ENCODE data around the gene SRSF2. TPM values are rescaled to one million over a fixed set of nuclear protein-coding genes. Genes with fewer than 3 reads are reported as not detected.
"Not testable (repeated sequence)": the region's sequence is repeated elsewhere in the genome, so short reads cannot be mapped to it uniquely, and the experiment has no call there.

Gene SRSF2
- total and polyA plus RNA-seq, 2 experiments from 2014 or later = 123 to 165 TPM

DNA sequence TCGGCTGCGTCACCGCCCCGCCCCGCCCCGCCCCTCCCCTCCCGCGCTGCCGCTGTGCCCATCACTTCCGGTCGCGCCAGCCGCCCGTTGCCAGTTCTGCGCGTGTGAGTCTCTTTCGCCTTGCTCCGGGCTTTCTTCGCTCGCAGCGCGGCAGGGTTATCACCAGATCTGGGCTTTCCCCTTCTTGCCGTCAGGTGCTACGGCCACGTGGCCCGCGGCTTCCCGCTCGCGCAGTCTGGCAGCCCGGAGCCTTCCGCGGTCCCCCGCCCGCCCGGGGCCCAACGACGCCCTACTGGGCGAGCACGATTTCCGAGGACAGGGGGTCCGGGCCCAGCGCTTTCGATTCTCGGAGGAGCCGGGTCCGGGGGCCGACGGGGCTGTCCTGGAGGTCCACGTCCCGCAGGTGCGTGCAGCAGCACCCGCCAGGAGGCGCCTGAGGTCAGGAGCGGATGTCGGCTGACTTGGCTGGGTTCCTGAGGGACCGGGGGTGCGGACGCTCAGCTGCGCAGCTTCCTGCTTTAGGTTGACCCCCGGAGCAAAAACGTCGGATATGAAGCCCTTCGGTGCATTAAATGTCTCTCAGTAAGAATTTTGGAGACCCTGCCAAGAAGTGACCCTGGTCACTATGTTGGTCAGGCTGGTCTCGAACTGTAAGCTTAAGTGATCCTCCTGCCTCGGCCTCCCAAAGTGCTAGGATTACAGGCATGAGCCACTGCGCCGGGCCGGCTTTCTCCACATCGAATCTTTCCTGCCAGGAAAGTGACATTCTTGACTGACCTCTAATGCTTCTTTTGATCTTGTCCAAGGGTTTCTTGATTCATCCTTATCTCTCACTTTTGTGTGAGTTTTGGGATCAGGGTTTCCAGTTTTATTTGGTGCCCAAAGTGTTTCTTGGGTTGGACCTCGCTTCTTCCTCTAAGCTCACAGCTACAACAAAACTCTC is 10.1 kb downstream of the SRSF2 start, which contains the start of gene METTL23:
Gene METTL23 (plus strand): TSS at position 64 of the 943 bp plus-strand sequence. CDS start 2,872 bp downstream, outside the sequence.
- H3K9me3 ChIP-seq (ENCODE audit: low read depth) = no peaks in the 10 kb centered on the region
- H3K27ac ChIP-seq = peak within 1 kb of the TSS; percentile 98
- peak; percentile 88 for DNase-seq
- in situ Hi-C loops (cut with MboI) = no loop called here
- TF ChIP-seq EZH2 (IDR thresholded peaks at IDR 0.05; ENCODE audit: insufficient read depth, poor library complexity, severe bottlenecking) (no peak), EZH2phosphoT487 (IDR thresholded peaks at IDR 0.05; ENCODE audit: insufficient read depth, low read depth) (no peak)
- H3K9ac ChIP-seq = peak within 1 kb of the TSS; percentile 99
- peak within 1 kb of the TSS; percentile 95 for H3K4me2 ChIP-seq (ENCODE audit: unreplicated experiment)
- H3K9me2 ChIP-seq (ENCODE audit: insufficient read depth) = no peaks in the 10 kb centered on the region
- H3K4me3 ChIP-seq = peak within 1 kb of the TSS; percentile 91
- H3K27me3 ChIP-seq (replicated peaks; ENCODE audit: insufficient read depth) = no peaks in the 10 kb centered on the region
- H3K4me1 ChIP-seq (ENCODE audit: insufficient read depth) = peaks cover 20% of the 10 kb centered on the region
- no peaks in the 10 kb centered on the region for H4K20me1 ChIP-seq (ENCODE audit: insufficient read depth)
- peaks cover 93% of the 10 kb centered on the region for H3K79me2 ChIP-seq (ENCODE audit: insufficient read depth)
- 2 to 3% methylated on average over 41 to 69 of the region's 71 CpGs for WGBS, 2 experiments (ENCODE audit: low coverage in 1 of 2, low lambda C conversion rate in 2 of 2, missing lambda C conversion rate in 2 of 2)
- H3K36me3 ChIP-seq (ENCODE audit: low read depth) = peaks cover 30% of the 10 kb centered on the region
- H2AFZ ChIP-seq = peak within 1 kb of the TSS; percentile 37
- peaks cover 49% of the 10 kb centered on the region for H3F3A ChIP-seq (ENCODE audit: insufficient read depth)

DNA sequence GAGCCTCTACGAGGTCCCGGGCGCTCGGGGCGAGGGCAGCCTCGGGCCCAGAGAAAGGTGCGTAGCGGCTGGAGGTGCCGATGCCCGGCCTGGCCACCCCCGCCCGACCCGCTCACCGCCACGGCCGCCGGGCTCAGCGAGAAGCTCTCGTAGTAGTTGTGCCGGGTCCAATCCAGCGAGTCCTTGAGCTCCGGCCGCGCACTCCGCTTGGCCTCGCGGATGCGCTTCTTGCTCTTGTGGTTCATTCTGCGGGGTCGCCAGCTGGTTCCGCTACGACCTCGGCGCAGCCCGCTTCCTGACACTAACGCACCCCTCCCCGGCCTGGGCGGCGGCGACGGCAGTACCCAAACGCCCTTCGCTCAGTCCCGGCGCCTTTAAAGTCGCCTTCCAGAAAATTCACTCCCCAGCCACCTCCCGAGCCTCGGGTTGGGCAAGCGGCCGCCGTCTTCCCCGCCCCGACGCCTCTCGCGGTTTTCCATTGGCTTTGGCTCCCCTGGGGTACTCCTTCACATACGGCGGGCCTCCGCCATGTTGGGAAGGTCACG is 10.8 kb downstream of the SRSF2 start, which contains the start of gene JMJD6:
Gene JMJD6 (minus strand): TSS at position 376 of the 545 bp plus-strand sequence. CDS start 131 bp downstream, at position 245.
- peaks cover 20% of the 10 kb centered on the region for H3K4me1 ChIP-seq (ENCODE audit: insufficient read depth)
- H3K27me3 ChIP-seq (replicated peaks; ENCODE audit: insufficient read depth) = no peaks in the 10 kb centered on the region
- peak within 1 kb of the TSS; percentile 99 for H3K9ac ChIP-seq
- H3K4me3 ChIP-seq = peak within 1 kb of the TSS; percentile 91
- peak; percentile 98 for DNase-seq
- peak within 1 kb of the TSS; percentile 37 for H2AFZ ChIP-seq
- in situ Hi-C loops (cut with MboI) = no loop called here
- H3F3A ChIP-seq (ENCODE audit: insufficient read depth) = peaks cover 49% of the 10 kb centered on the region
- WGBS, 2 experiments (ENCODE audit: low coverage in 1 of 2, low lambda C conversion rate in 2 of 2, missing lambda C conversion rate in 2 of 2) = 1% methylated on average over 46 to 48 of the region's 60 CpGs
- H4K20me1 ChIP-seq (ENCODE audit: insufficient read depth) = no peaks in the 10 kb centered on the region
- H3K9me2 ChIP-seq (ENCODE audit: insufficient read depth) = no peaks in the 10 kb centered on the region
- H3K27ac ChIP-seq = peak within 1 kb of the TSS; percentile 98
- peak within 1 kb of the TSS; percentile 95 for H3K4me2 ChIP-seq (ENCODE audit: unreplicated experiment)
- no peak for TF ChIP-seq EZH2 (IDR thresholded peaks at IDR 0.05; ENCODE audit: insufficient read depth, poor library complexity, severe bottlenecking)
- no peak for TF ChIP-seq EZH2phosphoT487 (IDR thresholded peaks at IDR 0.05; ENCODE audit: insufficient read depth, low read depth)
- peaks cover 38% of the 10 kb centered on the region for H3K36me3 ChIP-seq (ENCODE audit: low read depth)
- H3K79me2 ChIP-seq (ENCODE audit: insufficient read depth) = peaks cover 93% of the 10 kb centered on the region
- H3K9me3 ChIP-seq (ENCODE audit: low read depth) = no peaks in the 10 kb centered on the region

DNA sequence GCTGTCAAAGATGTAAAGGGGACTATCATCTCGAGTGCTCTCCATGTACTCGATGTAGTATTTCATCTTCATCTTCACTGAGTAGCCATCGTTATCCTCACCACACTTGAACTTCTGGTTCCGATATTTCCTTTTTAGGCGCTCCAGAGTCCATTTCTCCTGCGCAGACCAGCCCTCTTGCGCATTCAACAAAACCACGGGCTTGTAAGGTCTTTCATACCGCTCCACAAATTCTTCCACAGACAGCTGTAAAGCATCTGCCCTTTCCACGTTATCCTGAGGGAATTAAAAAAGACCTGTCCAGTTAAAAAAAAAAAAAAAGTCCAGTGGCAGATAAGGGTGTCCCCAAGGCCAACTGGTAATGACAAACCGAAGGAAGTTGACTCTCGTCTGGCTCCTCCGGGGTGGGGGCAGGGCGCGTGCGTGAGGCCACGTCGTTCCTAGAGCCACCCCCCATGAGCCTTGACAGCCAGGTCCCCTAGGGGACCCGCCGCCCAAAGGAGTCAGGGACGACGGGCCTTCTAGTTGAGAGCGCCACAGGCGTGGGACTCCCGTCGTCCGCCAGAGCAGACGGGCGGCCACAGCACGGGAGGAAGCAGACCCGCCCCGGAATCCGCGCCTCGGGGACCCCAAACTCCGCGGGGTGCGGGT is 11.4 kb downstream of the SRSF2 start:
- Histone ChIP-seq H3K9ac (peak overlapping the region; percentile 99), H4K20me1 (ENCODE audit: insufficient read depth) (no peaks in the 10 kb centered on the region), H3K27ac (peak overlapping the region; percentile 98), H3K27me3 (replicated peaks; ENCODE audit: insufficient read depth) (no peaks in the 10 kb centered on the region), H3K9me3 (ENCODE audit: low read depth) (no peaks in the 10 kb centered on the region), H3K36me3 (ENCODE audit: low read depth) (peaks cover 44% of the 10 kb centered on the region), H3K4me2 (ENCODE audit: unreplicated experiment) (peak overlapping the region; percentile 83), H3F3A (ENCODE audit: insufficient read depth) (peaks cover 48% of the 10 kb centered on the region), H3K79me2 (ENCODE audit: insufficient read depth) (peaks cover 93% of the 10 kb centered on the region), H2AFZ (0 out of 2 replicates have a peak overlapping the region, but pooled peaks have one; percentile 25), H3K4me1 (ENCODE audit: insufficient read depth) (peaks cover 20% of the 10 kb centered on the region), H3K4me3 (peak overlapping the region; percentile 91), H3K9me2 (ENCODE audit: insufficient read depth) (no peaks in the 10 kb centered on the region)
- in situ Hi-C loops (cut with MboI) = no loop called here
- WGBS, 2 experiments (ENCODE audit: low coverage in 1 of 2, low lambda C conversion rate in 2 of 2, missing lambda C conversion rate in 2 of 2) = 0 to 1% methylated on average over 34 to 38 of the region's 38 CpGs
- TF ChIP-seq EZH2phosphoT487 (IDR thresholded peaks at IDR 0.05; ENCODE audit: insufficient read depth, low read depth) = no peak
- TF ChIP-seq EZH2 (IDR thresholded peaks at IDR 0.05; ENCODE audit: insufficient read depth, poor library complexity, severe bottlenecking) = no peak
- DNase-seq = peak; percentile 72

DNA sequence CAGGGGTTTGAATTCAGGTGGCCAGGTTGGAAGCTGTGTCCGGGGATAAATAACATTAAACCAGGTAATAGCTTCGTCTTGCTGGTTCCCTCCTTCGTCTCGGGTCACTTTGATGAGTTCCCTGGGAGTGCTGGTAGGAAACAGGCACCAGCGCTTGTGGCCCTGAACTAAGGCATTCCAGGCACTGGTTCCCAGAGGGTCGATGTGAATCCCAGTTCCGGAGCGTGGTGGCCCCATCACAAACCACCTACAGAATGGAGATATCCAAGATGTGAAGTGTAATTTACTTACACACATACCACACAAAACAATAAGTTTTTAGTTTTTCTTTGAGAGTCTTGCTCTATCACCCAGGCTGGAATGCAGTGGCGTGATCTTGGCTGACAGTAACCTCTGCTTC is 13.3 kb downstream of the SRSF2 start:
- peak overlapping the region; percentile 83 for H3K4me2 ChIP-seq (ENCODE audit: unreplicated experiment)

DNA sequence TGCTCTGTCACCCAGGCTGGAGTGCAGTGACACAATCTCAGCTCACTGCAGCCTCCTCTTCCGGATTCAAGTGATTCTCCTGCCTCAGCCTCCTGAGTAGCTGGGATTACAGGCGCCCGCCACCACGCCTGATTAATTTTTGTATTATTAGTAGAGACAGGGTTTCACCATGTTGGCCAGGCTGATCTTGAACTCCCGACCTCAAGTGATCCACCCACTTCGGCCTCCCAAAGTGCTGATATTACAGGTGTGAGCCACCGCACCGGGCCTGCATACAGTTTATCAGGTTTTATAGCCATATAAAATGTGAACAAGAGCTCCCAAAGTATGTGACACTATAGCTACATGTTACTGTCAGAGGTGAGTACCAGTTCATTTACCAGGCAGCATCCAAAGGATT is 14.2 kb downstream of the SRSF2 start:
- peaks cover 71% of the 10 kb centered on the region for H3K36me3 ChIP-seq (ENCODE audit: low read depth)
- 0 out of 2 replicates have a peak overlapping the region, but pooled peaks have one; percentile 5 for H3K27ac ChIP-seq
- H3K9ac ChIP-seq; H3K9me3 ChIP-seq (ENCODE audit: low read depth); H3K27me3 ChIP-seq (replicated peaks; ENCODE audit: insufficient read depth); DNase-seq; H4K20me1 ChIP-seq (ENCODE audit: insufficient read depth); H3K4me3 ChIP-seq; H2AFZ ChIP-seq; H3K9me2 ChIP-seq (ENCODE audit: insufficient read depth); H3K4me2 ChIP-seq (ENCODE audit: unreplicated experiment); in situ Hi-C loops (cut with MboI): not testable (repeated sequence)
- peaks cover 15% of the 10 kb centered on the region for H3K4me1 ChIP-seq (ENCODE audit: insufficient read depth)
- H3F3A ChIP-seq (ENCODE audit: insufficient read depth) = peaks cover 62% of the 10 kb centered on the region
- 93 to 96% methylated on average over 8 of the region's 8 CpGs for WGBS, 2 experiments (ENCODE audit: low coverage in 1 of 2, low lambda C conversion rate in 2 of 2, missing lambda C conversion rate in 2 of 2)
- H3K79me2 ChIP-seq (ENCODE audit: insufficient read depth) = peaks cover 86% of the 10 kb centered on the region

More for the DNA sequence above, 13.3 kb downstream of the SRSF2 start:
- no peak for TF ChIP-seq EZH2 (IDR thresholded peaks at IDR 0.05; ENCODE audit: insufficient read depth, poor library complexity, severe bottlenecking)
- no peak for TF ChIP-seq EZH2phosphoT487 (IDR thresholded peaks at IDR 0.05; ENCODE audit: insufficient read depth, low read depth)
- H3K27me3 ChIP-seq (replicated peaks; ENCODE audit: insufficient read depth) = no peaks in the 10 kb centered on the region
- WGBS, 2 experiments (ENCODE audit: low coverage in 1 of 2, low lambda C conversion rate in 2 of 2, missing lambda C conversion rate in 2 of 2) = 93 to 96% methylated on average over 9 of the region's 9 CpGs
- no peaks in the 10 kb centered on the region for H3K9me2 ChIP-seq (ENCODE audit: insufficient read depth)
- H3K9me3 ChIP-seq (ENCODE audit: low read depth) = no peaks in the 10 kb centered on the region
- no peak overlapping the region for H2AFZ ChIP-seq
- DNase-seq = no peak
- H3K4me3 ChIP-seq = peak overlapping the region; percentile 91
- peak overlapping the region; percentile 98 for H3K27ac ChIP-seq
- H3F3A ChIP-seq (ENCODE audit: insufficient read depth) = peaks cover 56% of the 10 kb centered on the region
- peak overlapping the region; percentile 99 for H3K9ac ChIP-seq
- no peaks in the 10 kb centered on the region for H4K20me1 ChIP-seq (ENCODE audit: insufficient read depth)
- peaks cover 93% of the 10 kb centered on the region for H3K79me2 ChIP-seq (ENCODE audit: insufficient read depth)
- peaks cover 15% of the 10 kb centered on the region for H3K4me1 ChIP-seq (ENCODE audit: insufficient read depth)
- H3K36me3 ChIP-seq (ENCODE audit: low read depth) = peaks cover 63% of the 10 kb centered on the region
- in situ Hi-C loops (cut with MboI) = no loop called here
